ENCODE results near the gene CACNA1I.

GRCh38 chr22:39688186-39688785, 117.7 kb downstream of the CACNA1I start:
- no peak for TF ChIP-seq EZH2 (IDR thresholded peaks at IDR 0.05; ENCODE audit: borderline replicate concordance, low read length)
- no peak for TF ChIP-seq CTCF (conservative IDR thresholded peaks at IDR 0.05 in 1 of 2, IDR thresholded peaks at IDR 0.05 in 1 of 2; ENCODE audit: extremely low read depth in 1 of 2, insufficient read depth in 1 of 2, low read depth in 1 of 2, low read length in 2 of 2)

Measured in mammary epithelial cell (primary cell).